NT2/D1 (cell line): ENCODE results near the gene ARHGAP21.

Source experiments
- YY1 ChIP-seq: IDR thresholded peaks from 2 replicates; pipeline ENCODE4 v1.6.1; 2011; ENCODE audit not compliant: insufficient read length, insufficient read depth
- ZNF274 ChIP-seq: IDR thresholded peaks from 2 replicates; pipeline ENCODE4 v1.6.1; 2011; ENCODE audit warnings: mild to moderate bottlenecking, low read depth, low read length

DNA sequence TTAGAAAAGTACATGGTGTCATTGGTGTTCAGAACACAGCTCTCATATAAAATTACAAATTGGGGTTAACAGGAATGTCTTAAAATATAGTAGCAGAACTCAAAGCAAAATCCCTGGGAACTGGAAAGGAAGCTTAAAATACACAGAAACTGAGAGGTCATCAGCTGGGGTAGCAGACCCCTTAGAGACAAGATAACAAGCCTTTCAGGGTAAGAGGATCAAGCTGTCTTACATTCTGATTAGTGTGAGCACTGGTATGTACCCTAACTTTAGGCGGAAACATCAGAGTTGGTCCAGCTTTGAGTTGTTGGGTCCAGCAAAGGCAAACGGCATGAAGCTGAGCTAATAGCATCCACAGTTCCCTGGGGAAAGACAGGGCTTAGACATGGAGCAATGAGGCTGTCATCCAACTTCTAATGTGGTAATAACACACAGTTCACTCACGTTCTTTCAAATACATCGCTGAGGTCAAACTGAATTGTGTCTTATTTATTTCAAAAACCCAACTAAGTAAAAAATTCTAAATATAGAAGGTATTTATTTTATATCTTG, 32.6 kb downstream of the ARHGAP21 start:
- TF ChIP-seq YY1: no peak
- TF ChIP-seq ZNF274: no peak
